Measurements from ENCODE around the gene DIP2C. TPM values are rescaled to one million over a fixed set of nuclear protein-coding genes. Genes with fewer than 3 reads are reported as not detected.

Gene DIP2C
- total RNA-seq, 1 experiment from 2014 or later: 8.1 TPM

GRCh38 chr10:343231-344220, 345.9 kb downstream of the DIP2C start:
- in situ Hi-C loops (cut with HindIII; ENCODE audit: low pct_unique_long_range_greater_than_20kb, low sequenced_read_pairs): no loop called here
- DNase-seq (ENCODE audit: low read depth, low spot score): no peak

GRCh38 chr10:341081-341740, 348.3 kb downstream of the DIP2C start:
- in situ Hi-C loops (cut with HindIII; ENCODE audit: low pct_unique_long_range_greater_than_20kb, low sequenced_read_pairs): no loop called here

DNA sequence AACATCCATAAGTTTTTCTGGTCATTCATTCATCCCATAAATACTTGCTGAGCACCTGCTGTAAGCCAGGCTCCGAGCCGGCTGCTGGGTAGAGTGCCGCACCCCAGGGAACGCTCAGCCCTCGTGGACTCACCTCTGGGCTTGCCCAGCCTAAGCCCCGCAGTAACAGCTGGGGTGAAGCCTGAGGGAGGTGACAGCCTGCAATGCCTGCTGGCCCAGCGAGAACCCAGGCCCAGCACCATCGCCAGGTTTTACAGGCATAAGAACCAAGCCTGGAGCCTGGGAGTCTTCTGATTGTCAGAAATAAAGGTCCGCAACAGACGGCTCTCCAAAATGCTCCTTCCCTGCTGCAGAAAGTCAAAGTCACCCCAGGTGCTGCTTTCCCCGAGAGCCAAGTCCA, 348.8 kb downstream of the DIP2C start:
- DNase-seq (ENCODE audit: low read depth, low spot score): no peak
- in situ Hi-C loops (cut with HindIII; ENCODE audit: low pct_unique_long_range_greater_than_20kb, low sequenced_read_pairs): no loop called here

More at GRCh38 chr10:341081-341740, 348.3 kb downstream of the DIP2C start:
- DNase-seq (ENCODE audit: low read depth, low spot score): no peak

GRCh38 chr10:339038-339391, 350.5 kb downstream of the DIP2C start:
- no peak for DNase-seq (ENCODE audit: low read depth, low spot score)
- in situ Hi-C loops (cut with HindIII; ENCODE audit: low pct_unique_long_range_greater_than_20kb, low sequenced_read_pairs): no loop called here

DNA sequence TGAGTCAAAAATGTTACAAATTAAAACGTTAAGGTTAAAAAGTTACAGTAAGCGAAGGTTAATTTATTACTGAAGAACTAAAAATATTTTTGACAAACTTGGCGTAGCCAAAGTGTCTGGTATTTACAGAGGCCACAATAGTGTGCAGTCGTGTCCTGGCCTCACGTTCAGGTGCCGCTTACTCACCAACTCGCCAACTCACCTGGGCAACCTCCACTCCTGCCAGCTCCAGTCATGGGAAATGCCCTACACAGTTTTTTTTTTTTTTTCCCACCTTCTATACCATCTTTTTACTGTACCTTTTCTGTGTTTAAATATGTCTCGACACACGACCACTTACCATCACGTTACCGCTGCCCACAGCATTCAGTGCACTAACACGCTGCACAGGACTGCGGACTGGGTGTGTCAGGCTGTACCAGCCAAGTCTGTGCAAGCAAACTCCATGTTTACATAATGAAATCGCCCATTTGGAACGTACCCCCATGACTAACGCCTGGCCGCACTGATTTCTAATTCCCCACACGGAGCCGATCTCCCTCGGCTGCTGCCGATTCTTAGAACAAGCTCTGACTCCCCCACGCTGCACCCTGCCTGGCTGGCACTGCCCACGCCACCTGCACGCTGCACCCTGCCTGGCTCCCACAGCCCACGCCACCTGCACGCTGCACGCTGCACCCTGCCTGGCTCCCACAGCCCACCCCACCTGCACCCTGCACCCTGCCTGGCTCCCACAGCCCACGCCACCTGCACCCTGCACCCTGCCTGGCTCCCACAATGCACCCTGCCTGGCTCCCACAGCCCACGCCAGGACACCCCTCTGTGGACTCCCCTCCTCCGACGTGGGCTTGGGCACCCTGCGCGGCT, 351.1 kb downstream of the DIP2C start:
- no peak for DNase-seq (ENCODE audit: low read depth, low spot score)
- in situ Hi-C loops (cut with HindIII; ENCODE audit: low pct_unique_long_range_greater_than_20kb, low sequenced_read_pairs): no loop called here

GRCh38 chr10:336247-336646, 353.2 kb downstream of the DIP2C start:
- no peak for DNase-seq (ENCODE audit: low read depth, low spot score)
- in situ Hi-C loops (cut with HindIII; ENCODE audit: low pct_unique_long_range_greater_than_20kb, low sequenced_read_pairs): no loop called here

- in situ Hi-C loops (cut with HindIII; ENCODE audit: low pct_unique_long_range_greater_than_20kb, low sequenced_read_pairs): no loop called here
- DNase-seq (ENCODE audit: low read depth, low spot score): no peak
Measured at GRCh38 chr10:335151-335800, 354.2 kb downstream of the DIP2C start.

GRCh38 chr10:331186-331585, 358.3 kb downstream of the DIP2C start:
- in situ Hi-C loops (cut with HindIII; ENCODE audit: low pct_unique_long_range_greater_than_20kb, low sequenced_read_pairs): no loop called here
- no peak for DNase-seq (ENCODE audit: low read depth, low spot score)

- DNase-seq (ENCODE audit: low read depth, low spot score): peak; percentile 3
- in situ Hi-C loops (cut with HindIII; ENCODE audit: low pct_unique_long_range_greater_than_20kb, low sequenced_read_pairs): no loop called here
Measured at GRCh38 chr10:329361-330099, 359.9 kb downstream of the DIP2C start.

DNA sequence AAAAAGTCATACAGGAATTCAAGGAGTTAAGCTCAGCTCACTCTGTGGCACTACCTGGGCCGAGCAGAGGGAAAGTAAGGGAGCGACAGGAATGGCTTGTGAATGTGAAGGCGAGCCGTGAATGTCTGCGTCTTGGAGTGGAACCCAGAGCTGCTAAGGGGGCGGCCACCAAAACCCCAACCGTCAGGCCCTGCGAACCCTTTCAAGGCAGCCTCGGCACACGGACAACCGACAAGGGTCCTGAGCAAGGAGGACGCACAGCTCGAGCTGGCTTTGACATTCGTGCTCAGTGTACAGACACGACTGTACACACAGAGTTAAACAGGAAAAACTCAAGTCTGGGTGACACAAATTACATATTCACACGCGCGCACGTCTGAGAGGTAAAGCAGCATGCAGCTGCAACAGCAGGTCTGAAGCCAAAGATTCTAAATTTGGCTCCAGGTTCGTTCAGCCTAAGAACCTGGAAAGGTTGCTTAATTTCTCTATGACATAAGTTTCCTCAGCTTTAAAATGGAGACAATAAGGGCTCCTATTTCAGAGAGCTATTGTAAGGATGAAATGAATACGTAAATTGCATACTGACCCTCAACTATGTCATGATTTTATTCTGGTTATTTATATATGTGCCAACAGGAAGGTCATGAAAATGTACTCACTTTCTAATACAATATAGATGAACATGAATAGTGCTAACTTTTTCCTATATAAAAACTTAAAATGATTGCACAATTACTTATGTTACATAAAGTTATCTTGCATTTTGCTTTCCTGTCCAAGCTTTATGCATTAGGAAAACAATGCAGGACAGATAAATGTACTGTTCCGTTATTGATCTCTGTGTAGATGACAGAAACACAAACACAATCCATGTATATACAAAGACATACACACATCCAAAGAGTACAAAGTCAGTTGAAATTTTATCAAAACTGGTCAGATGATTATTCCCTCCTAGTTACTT, 361.3 kb downstream of the DIP2C start:
- in situ Hi-C loops (cut with HindIII; ENCODE audit: low pct_unique_long_range_greater_than_20kb, low sequenced_read_pairs): no loop called here
- DNase-seq (ENCODE audit: low read depth, low spot score): no peak

DNA sequence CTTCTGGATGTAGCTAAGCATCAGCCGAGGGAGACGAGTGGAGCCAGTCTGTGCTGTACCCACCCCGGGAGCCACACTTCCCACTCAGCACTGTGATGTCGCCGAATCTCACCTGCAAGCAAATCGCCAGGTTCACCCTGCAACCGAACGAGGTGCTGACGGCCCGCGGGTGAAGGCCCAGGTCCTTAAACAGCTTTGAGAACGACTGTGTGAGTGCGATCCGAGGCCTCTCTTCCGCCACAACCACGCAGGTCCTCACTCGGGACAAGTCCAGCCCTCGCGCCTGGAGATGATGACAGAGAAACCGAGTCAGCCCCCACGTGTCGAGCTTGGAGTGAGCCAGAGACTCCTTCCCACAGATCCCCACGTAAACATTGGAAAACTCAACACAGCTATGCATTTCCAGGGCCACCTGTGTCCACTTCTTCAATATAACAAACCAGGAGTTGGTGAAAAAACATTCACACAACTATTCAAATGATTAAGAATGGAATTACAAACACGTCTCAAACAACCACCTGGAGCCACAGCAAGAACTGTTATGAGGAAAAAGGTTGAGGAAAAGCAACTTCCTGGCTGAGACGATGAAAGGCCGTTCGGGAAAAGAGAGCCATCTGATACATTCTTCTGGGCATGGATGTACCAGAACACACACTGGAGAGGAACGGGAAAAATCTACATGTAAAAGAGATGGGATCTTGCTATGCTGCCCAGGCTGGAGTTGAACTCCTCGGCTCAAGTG, 362.4 kb downstream of the DIP2C start:
- DNase-seq (ENCODE audit: low read depth, low spot score): no peak
- in situ Hi-C loops (cut with HindIII; ENCODE audit: low pct_unique_long_range_greater_than_20kb, low sequenced_read_pairs): no loop called here

- in situ Hi-C loops (cut with HindIII; ENCODE audit: low pct_unique_long_range_greater_than_20kb, low sequenced_read_pairs): no loop called here
- DNase-seq (ENCODE audit: low read depth, low spot score): no peak
Measured at GRCh38 chr10:326350-326749, 363.1 kb downstream of the DIP2C start.

DNA sequence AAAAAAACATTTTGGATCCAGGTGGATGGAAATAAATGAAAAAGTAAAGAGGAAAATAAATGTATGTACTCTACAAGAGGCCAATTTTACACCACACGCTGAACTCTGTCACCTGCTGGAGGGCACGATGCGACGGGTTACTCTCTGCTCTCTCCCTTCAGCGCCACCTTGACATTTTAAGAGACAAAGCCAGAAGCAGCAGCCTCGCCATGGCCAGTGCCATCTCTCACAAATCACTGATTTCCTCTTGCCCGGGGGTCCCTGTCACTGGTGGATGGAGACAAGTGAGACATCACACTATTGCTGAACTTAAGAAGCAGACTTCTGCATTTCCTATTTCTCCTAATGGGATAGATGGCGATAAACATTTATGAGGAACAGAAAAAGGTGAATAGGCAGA, 364.2 kb downstream of the DIP2C start:
- DNase-seq (ENCODE audit: low read depth, low spot score): no peak

GRCh38 chr10:324593-324992, 364.9 kb downstream of the DIP2C start:
- DNase-seq (ENCODE audit: low read depth, low spot score): no peak
- in situ Hi-C loops (cut with HindIII; ENCODE audit: low pct_unique_long_range_greater_than_20kb, low sequenced_read_pairs): no loop called here

More for the DNA sequence above, 364.2 kb downstream of the DIP2C start:
- in situ Hi-C loops (cut with HindIII; ENCODE audit: low pct_unique_long_range_greater_than_20kb, low sequenced_read_pairs): no loop called here

DNA sequence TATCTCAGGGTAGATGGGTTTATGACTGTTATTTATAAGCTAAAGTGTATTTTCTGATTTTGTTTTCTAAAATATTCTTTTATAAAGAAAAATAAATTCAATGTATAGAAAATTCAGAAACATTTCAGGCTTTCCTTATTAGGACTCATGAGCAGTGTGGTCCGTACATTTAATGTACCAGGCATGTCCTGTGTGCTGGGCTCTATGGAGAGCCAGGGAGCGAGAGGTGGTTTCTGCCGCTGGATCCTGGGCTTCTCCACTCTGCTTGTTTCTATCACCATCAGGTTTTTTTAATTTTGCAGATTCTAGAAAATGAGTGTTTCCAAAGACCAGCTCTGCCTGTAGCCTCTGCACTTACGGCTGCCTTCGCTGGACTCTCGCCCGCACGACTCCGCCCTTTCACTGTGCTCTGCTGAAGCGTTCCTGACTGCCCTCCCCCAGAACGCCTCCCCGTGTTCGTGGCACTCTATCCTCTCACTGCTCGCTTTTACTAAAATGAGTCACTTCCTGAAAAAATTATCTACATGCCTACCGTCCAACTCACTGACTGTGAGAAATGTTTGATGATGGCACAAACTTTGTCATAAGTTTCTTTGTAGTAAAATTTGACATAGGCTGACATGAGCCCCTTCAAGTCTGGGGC, 365.7 kb downstream of the DIP2C start:
- in situ Hi-C loops (cut with HindIII; ENCODE audit: low pct_unique_long_range_greater_than_20kb, low sequenced_read_pairs): no loop called here
- DNase-seq (ENCODE audit: low read depth, low spot score): no peak

All from SK-MEL-5 (cell line).